Gastroesophageal sphincter (tissue), 4 donors: ENCODE measurements around the gene SHISA6. TPM values are rescaled to one million over a fixed set of nuclear protein-coding genes. Genes with fewer than 3 reads are reported as not detected.

ENCODE experiments used
- ATAC-seq: fragments of 150-250 bp; one replicate; pipeline ENCODE4 v1.9.1; 2016; ENCODE audit warnings: mild to moderate bottlenecking, moderate library complexity
- H3K27ac ChIP-seq, 4 donors: fragments of 200-600 bp; sonication (generic) in 3 of 4; 1 replicate in 3 of 4; 2 replicates in 1 of 4; pipeline ENCODE4 v1.5.1; 2016 to 2019
- H3K27me3 ChIP-seq: fragments of 200-600 bp; sonication (generic); one replicate; pipeline ENCODE4 v1.5.1; 2019
- H3K36me3 ChIP-seq, 2 donors: fragments of 200-600 bp; sonication (generic); one replicate each; pipeline ENCODE4 v1.5.1; 2019; ENCODE audit warnings: control low read depth in 1 of 2
- H3K4me1 ChIP-seq, 3 donors: fragments of 200-600 bp; sonication (generic); 1 replicate in 2 of 3; 2 replicates in 1 of 3; pipeline ENCODE4 v1.5.1; 2016 to 2019; ENCODE audit warnings: control low read depth in 2 of 3
- H3K4me3 ChIP-seq, 2 donors: fragments of 200-600 bp; sonication (generic); one replicate each; pipeline ENCODE4 v1.5.1; 2019; ENCODE audit warnings: mild to moderate bottlenecking in 1 of 2, moderate library complexity in 1 of 2
- H3K9me3 ChIP-seq, 3 donors: fragments of 200-600 bp; sonication (generic); one replicate each; pipeline ENCODE4 v1.5.1; 2017 to 2019; ENCODE audit warnings: control low read depth in 2 of 3
- EP300 ChIP-seq: sonication (generic); formaldehyde crosslinking; IDR thresholded peaks from one replicate; pipeline ENCODE4 v1.6.1; 2017; ENCODE audit warnings: antibody characterized with exemption, mild to moderate bottlenecking
- POLR2A ChIP-seq, 2 donors: fragments of 450-650 bp; IDR thresholded peaks; one replicate each; pipeline ENCODE4 v1.6.1; 2017; ENCODE audit warnings: antibody characterized with exemption in 2 of 2, mild to moderate bottlenecking in 2 of 2, moderate library complexity in 1 of 2
- POLR2AphosphoS5 ChIP-seq: sonication (generic); formaldehyde crosslinking; IDR thresholded peaks from one replicate; pipeline ENCODE4 v1.6.1; 2017; ENCODE audit warnings: antibody characterized with exemption
- WGBS, 2 donors: methylation state at CpG; one replicate each; pipeline ENCODE4 v1.1.5; 2018; ENCODE audit warnings: low coverage in 1 of 2; 5-methylcytosine and 5-hydroxymethylcytosine counted together
- total RNA-seq, 4 donors: library from RNA; depleted of rRNA; stranded (reverse); fragments of >200 nt; gene quantifications; one replicate each; pipeline ENCODE4 v1.1.0, GENCODE V29; 2016
- TF ChIP-seq, protein P1 (sequence below), 4 experiments: fragments of 200-600 bp in 2 of 4; fragments of 450-650 bp in 2 of 4; sonication (generic) in 1 of 4; IDR thresholded peaks; one replicate each; pipeline ENCODE4 v1.5.1; 2017 to 2019; ENCODE audit warnings: antibody characterized with exemption in 4 of 4, mild to moderate bottlenecking in 2 of 4, moderate library complexity in 2 of 4

SHISA6 gene
- total RNA-seq, 4 donors from 2014 or later: 0.31 to 1.5 (median 0.90) TPM

DNA sequence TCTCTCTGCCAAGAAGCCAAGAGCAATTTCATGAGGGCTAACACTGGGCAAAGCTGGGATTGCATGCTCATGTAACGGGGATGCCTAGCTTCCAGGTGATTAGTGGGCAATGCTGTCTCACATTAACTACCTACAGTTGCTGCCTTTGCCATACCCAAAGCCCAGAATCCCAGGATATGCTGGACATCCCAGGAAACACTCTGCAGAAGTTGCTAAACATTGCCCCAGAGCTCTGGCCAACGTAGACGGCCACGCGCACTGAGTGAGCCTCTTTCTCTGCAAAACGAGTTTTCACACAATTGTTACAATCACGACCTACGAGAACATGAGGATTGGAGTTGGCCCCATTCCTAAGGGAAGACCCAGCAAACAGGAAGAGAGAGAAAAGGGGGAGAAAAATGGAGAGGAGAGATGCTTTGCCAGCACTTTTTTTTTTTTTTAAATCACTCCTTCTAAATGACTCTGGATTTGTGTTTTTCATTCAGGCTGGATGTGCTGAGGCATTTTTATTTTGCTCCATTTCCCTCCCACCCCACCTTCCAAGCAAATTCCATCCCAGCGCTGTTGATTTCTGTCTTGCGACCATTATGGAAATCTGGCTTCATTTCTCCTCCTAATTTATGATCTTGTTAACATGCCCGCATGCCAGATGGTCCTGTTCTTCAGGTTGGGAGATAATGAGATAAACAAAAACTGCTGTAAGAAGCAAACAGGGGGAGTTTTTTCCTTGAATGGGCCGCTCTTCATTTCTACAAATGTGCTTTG lies 244.5 kb downstream of the SHISA6 start:
- H3K36me3 ChIP-seq: no peaks in the 10 kb centered on the region
- no peak overlapping the region for H3K4me3 ChIP-seq
- WGBS, 2 donors: 50 to 55% methylated on average over 8 to 11 of the region's 12 CpGs
- H3K27ac ChIP-seq: no peak overlapping the region
- TF ChIP-seq, protein P1, sequence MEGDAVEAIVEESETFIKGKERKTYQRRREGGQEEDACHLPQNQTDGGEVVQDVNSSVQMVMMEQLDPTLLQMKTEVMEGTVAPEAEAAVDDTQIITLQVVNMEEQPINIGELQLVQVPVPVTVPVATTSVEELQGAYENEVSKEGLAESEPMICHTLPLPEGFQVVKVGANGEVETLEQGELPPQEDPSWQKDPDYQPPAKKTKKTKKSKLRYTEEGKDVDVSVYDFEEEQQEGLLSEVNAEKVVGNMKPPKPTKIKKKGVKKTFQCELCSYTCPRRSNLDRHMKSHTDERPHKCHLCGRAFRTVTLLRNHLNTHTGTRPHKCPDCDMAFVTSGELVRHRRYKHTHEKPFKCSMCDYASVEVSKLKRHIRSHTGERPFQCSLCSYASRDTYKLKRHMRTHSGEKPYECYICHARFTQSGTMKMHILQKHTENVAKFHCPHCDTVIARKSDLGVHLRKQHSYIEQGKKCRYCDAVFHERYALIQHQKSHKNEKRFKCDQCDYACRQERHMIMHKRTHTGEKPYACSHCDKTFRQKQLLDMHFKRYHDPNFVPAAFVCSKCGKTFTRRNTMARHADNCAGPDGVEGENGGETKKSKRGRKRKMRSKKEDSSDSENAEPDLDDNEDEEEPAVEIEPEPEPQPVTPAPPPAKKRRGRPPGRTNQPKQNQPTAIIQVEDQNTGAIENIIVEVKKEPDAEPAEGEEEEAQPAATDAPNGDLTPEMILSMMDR (IDR thresholded peaks at IDR 0.05): no peak
- TF ChIP-seq POLR2A (IDR thresholded peaks at IDR 0.05) (no peak), EP300 (no peak)
- no peaks in the 10 kb centered on the region for H3K9me3 ChIP-seq
- no peak for ATAC-seq
- H3K27me3 ChIP-seq: no peaks in the 10 kb centered on the region
- H3K4me1 ChIP-seq: no peaks in the 10 kb centered on the region

DNA sequence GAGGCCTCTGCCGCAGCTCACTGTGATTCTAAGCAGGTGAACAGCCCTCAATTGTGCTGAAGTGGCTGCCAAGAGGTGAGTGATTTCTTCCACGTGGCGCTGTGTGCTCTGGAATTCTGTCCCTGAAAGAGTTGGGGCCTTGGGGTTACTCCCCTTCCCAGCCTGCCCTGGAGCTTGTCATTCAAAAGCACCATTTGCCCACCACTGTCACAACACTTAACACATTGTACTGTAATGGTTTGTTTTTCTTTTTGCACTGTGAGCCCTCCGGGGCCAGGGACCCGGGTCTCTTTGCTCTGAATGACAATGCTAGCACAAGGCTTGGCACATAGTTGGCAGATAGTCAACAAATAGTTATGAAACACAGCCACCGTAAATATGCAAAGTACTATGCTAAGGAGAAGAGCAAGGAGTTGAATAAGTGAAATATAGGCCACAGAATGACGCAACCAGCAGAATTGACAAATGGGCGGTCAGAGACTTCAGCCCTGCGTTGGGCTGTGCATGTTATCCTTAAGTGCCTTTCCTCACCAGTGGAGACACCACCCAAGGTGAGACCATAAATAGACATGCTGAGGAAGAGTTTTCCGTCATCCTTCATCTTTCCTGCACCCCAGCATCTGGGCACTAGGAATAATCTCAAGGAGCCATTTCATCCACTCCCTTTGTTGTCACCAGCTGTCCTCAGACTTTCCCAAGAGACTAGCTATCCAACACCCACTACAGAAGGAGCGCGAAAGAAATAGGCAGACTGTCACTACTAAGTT lies 245.3 kb downstream of the SHISA6 start:
- H3K27ac ChIP-seq: no peak overlapping the region
- no peak overlapping the region for H3K4me3 ChIP-seq
- H3K27me3 ChIP-seq: no peaks in the 10 kb centered on the region
- no peak for TF ChIP-seq POLR2A (IDR thresholded peaks at IDR 0.05)
- TF ChIP-seq, protein P1 (IDR thresholded peaks at IDR 0.05): no peak
- TF ChIP-seq POLR2AphosphoS5: no peak
- TF ChIP-seq EP300: no peak
- H3K4me1 ChIP-seq: no peaks in the 10 kb centered on the region
- H3K36me3 ChIP-seq: no peaks in the 10 kb centered on the region
- H3K9me3 ChIP-seq: no peaks in the 10 kb centered on the region
- ATAC-seq: no peak
- 0 to 57% methylated on average over 2 to 8 of the region's 12 CpGs for WGBS, 2 donors

DNA sequence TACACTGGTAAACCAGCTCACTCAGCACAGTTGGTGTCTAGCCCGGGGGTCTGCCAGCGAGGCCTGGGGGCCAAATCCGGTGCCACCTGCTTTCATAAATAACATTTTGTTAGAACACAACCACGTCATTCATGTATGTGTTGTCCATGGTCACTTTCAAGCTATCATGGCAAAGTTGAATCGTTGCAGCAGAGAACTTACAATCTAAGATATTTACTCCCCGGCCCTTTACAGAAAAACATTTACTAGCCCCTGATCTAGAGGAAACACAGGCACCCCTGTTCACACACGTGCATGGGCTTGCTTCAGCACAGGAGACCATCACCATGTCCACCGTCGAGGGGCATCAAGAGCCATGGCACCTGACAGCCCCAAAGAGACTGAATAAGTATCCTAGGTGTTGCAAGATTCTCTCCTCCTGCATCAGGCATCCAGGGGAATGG lies 245.9 kb downstream of the SHISA6 start:
- no peak for ATAC-seq
- Histone ChIP-seq H3K27me3 (no peaks in the 10 kb centered on the region), H3K4me3 (no peak overlapping the region), H3K27ac (no peak overlapping the region), H3K4me1 (no peaks in the 10 kb centered on the region), H3K36me3 (no peaks in the 10 kb centered on the region), H3K9me3 (no peaks in the 10 kb centered on the region)
- no peak for TF ChIP-seq EP300
- WGBS, 2 donors: 82 to 100% methylated on average over 1 to 9 of the region's 9 CpGs

DNA sequence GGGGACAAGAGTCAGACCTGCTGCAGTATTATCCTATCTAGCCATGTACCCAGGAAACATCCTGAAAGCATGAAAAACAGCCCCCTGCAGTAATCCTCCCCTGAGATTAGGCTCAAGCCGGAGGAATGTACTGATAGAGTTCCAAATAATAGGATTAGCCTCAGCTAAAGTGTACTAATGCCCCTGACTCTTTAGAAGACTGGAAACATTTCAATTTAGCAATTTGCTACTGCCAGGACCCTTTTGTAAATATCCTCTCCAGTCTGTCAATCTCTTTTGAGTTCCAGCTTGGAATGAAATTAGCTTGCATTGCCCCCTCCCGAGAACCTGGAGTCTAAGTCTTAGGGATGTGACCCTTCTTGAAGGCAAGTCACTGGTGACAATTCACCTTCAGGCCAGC lies 246.5 kb downstream of the SHISA6 start:
- H3K27me3 ChIP-seq: no peaks in the 10 kb centered on the region
- no peaks in the 10 kb centered on the region for H3K36me3 ChIP-seq
- no peak for ATAC-seq
- H3K27ac ChIP-seq: no peak overlapping the region
- no peaks in the 10 kb centered on the region for H3K9me3 ChIP-seq
- no peak overlapping the region for H3K4me3 ChIP-seq
- TF ChIP-seq POLR2A (IDR thresholded peaks at IDR 0.05) (no peak), EP300 (no peak), POLR2AphosphoS5 (no peak)
- TF ChIP-seq, protein P1 (IDR thresholded peaks at IDR 0.05): no peak
- H3K4me1 ChIP-seq: no peaks in the 10 kb centered on the region
- WGBS, 2 donors: 0 to 83% methylated on average over 1 of the region's 2 CpGs

DNA sequence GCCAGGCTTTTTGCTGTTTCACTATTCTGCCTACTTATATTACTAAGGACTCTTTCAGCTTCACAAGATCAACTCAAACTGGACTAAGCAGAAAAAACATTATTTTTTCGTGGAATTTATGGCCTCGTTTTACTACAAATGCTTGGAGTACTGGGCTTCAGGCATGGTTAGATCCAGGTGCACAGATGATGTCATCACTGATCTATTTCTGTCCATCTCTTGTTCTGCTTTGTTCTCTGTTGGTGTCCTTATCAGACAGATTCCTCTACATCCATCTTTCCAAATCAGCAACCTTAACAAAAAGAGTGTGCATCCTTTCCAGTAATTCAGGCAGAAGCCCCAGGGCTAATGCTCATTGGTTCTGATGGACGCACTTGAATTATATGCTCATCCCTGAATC lies 247.4 kb downstream of the SHISA6 start:
- Histone ChIP-seq H3K27me3 (no peaks in the 10 kb centered on the region), H3K4me1 (no peaks in the 10 kb centered on the region), H3K36me3 (no peaks in the 10 kb centered on the region), H3K27ac (no peak overlapping the region), H3K4me3 (no peak overlapping the region), H3K9me3 (no peaks in the 10 kb centered on the region)
- no peak for ATAC-seq
- 93 to 100% methylated on average over 3 of the region's 3 CpGs for WGBS, 2 donors
- TF ChIP-seq EP300: no peak
- no peak for TF ChIP-seq POLR2AphosphoS5
- TF ChIP-seq, protein P1 (IDR thresholded peaks at IDR 0.05): no peak
- TF ChIP-seq POLR2A (IDR thresholded peaks at IDR 0.05): no peak
